K562 (cell line): ENCODE data around the gene RDH13. TPM values are rescaled to one million over a fixed set of nuclear protein-coding genes. Genes with fewer than 3 reads are reported as not detected.

Source experiments
- ATF7 ChIP-seq: fragments of 450-650 bp; IDR thresholded peaks from 2 replicates; pipeline ENCODE4 v1.7.1; 2014; ENCODE audit warnings: mild to moderate bottlenecking, moderate library complexity
- BRF2 ChIP-seq: IDR thresholded peaks from 3 replicates; pipeline ENCODE4 v1.6.1; 2011; ENCODE audit warnings: borderline replicate concordance, mild to moderate bottlenecking; ENCODE audit not compliant: insufficient read length, insufficient read depth
- COPS2 ChIP-seq: fragments of 450-650 bp; conservative IDR thresholded peaks from 2 replicates; pipeline ENCODE4 v1.6.1; 2016; ENCODE audit warnings: mild to moderate bottlenecking, moderate library complexity
- E2F5 ChIP-seq: sonication (generic); formaldehyde crosslinking; IDR thresholded peaks from 2 replicates; pipeline ENCODE4 v1.8.0; 2022; ENCODE audit warnings: mild to moderate bottlenecking, missing genetic modification reagents
- ESRRA ChIP-seq: fragments of 450-650 bp; IDR thresholded peaks from 2 replicates; pipeline ENCODE4 v1.6.1; 2014; ENCODE audit warnings: low read depth, mild to moderate bottlenecking, moderate library complexity, borderline replicate concordance
- FOXP1 ChIP-seq: sonication (generic); formaldehyde crosslinking; IDR thresholded peaks from 2 replicates; pipeline ENCODE4 v1.8.0; 2022; ENCODE audit warnings: mild to moderate bottlenecking, missing genetic modification reagents
- KAT2B ChIP-seq: IDR thresholded peaks from one replicate; pipeline ENCODE4 v1.6.1; 2012; ENCODE audit warnings: low read depth, mild to moderate bottlenecking, control low read depth, inconsistent platforms, low read length, moderate library complexity
- MTA1 ChIP-seq: fragments of 450-650 bp; IDR thresholded peaks from 2 replicates; pipeline ENCODE4 v1.6.1; 2017; ENCODE audit warnings: borderline replicate concordance
- MYBL2 ChIP-seq, 2 experiments: fragments of 450-650 bp in 1 of 2; sonication (generic) in 1 of 2; formaldehyde crosslinking in 1 of 2; IDR thresholded peaks; 2 replicates each; pipeline versions ENCODE4 v1.6.1 to v1.8.1; 2017 to 2022; ENCODE audit warnings: borderline replicate concordance in 1 of 2, inconsistent platforms in 1 of 2, low read depth in 1 of 2, mild to moderate bottlenecking in 1 of 2, missing genetic modification reagents in 1 of 2, moderate library complexity in 1 of 2
- MYNN ChIP-seq, 2 experiments: sonication (generic); formaldehyde crosslinking in 1 of 2; IDR thresholded peaks; 2 replicates each; pipeline versions ENCODE4 v1.5.0 to v1.6.1; 2016 to 2020; ENCODE audit warnings: antibody characterized with exemption in 1 of 2, missing genetic modification reagents in 1 of 2
- RAD21 ChIP-seq, 2 experiments: fragments of 250-450 bp in 1 of 2; fragments of 450-650 bp in 1 of 2; sonication (Bioruptor Pico) in 1 of 2; formaldehyde crosslinking in 1 of 2; IDR thresholded peaks in 1 of 2; conservative IDR thresholded peaks in 1 of 2; 2 replicates each; pipeline versions ENCODE4 v1.4.0 to v1.8.0; 2020 to 2022; ENCODE audit warnings: mild to moderate bottlenecking in 2 of 2, moderate library complexity in 1 of 2
- RUNX1 ChIP-seq: sonication (generic); IDR thresholded peaks from 2 replicates; pipeline ENCODE4 v1.6.1; 2016; ENCODE audit warnings: antibody characterized with exemption, low read depth
- SAFB2 ChIP-seq: fragments of 200-400 bp; formaldehyde crosslinking; IDR thresholded peaks from 2 replicates; pipeline ENCODE4 v1.6.1; 2018; ENCODE audit warnings: borderline replicate concordance, low read length, low read depth, moderate library complexity; ENCODE audit not compliant: severe bottlenecking
- SUPT5H ChIP-seq: fragments of 450-650 bp; IDR thresholded peaks from 2 replicates; pipeline ENCODE4 v1.6.1; 2016
- XRCC3 ChIP-seq: fragments of 450-650 bp; IDR thresholded peaks from 2 replicates; pipeline ENCODE4 v1.6.1; 2017; ENCODE audit warnings: mild to moderate bottlenecking, moderate library complexity
- ZBTB12 ChIP-seq: fragments of 250-450 bp; sonication (Bioruptor Pico); IDR thresholded peaks from 2 replicates; pipeline ENCODE4 v1.4.0; 2020
- ZFPM2 ChIP-seq: fragments of 250-450 bp; sonication (Bioruptor Pico); IDR thresholded peaks from 2 replicates; pipeline ENCODE4 v1.5.1; 2022; ENCODE audit warnings: mild to moderate bottlenecking
- ZNF175 ChIP-seq: fragments of 200-800 bp; sonication (Bioruptor generic); IDR thresholded peaks from 2 replicates; pipeline ENCODE4 v1.6.1; 2016; ENCODE audit warnings: low read depth, mild to moderate bottlenecking, missing genetic modification characterization, missing compliant biosample characterization
- polyA plus RNA-seq, 8 experiments: library from polyadenylated mRNA; depleted of rRNA in 4 of 8; stranded (reverse) in 5 of 8; unstranded in 3 of 8; fragments of >200 nt; fragmentation: Nextera tagmentation in 2 of 8; fragmentation: Illumina TruSeq in 1 of 8; extraction: Ambion mirVana in 2 of 8; extraction: Trizol in 1 of 8; gene quantifications; 2 replicates each; pipeline versions ENCODE4 v1.2.1 to v1.2.3, GENCODE V29; 2011 to 2014; ENCODE audit warnings: inconsistent platforms in 1 of 8, missing spikeins in 1 of 8
- total RNA-seq, 7 experiments: library from RNA; depleted of rRNA in 6 of 7; stranded (reverse); fragments of >200 nt in 6 of 7; fragmentation: Illumina TruSeq in 2 of 7; extraction: Trizol in 2 of 7; gene quantifications; 2 replicates each; pipeline versions ENCODE4 v1.2.1 to v1.2.3, GENCODE V29; 2011 to 2021; ENCODE audit warnings: low replicate concordance in 1 of 7
- TF ChIP-seq, protein P1 (sequence below): fragments of 250-450 bp; sonication (Bioruptor Pico); IDR thresholded peaks from 2 replicates; pipeline ENCODE4 v1.4.0; 2020; ENCODE audit warnings: mild to moderate bottlenecking, moderate library complexity, borderline replicate concordance

The RDH13 gene
- total and polyA plus RNA-seq, 9 of the 15 experiments (the other 6 are each of a cell fraction or from before 2014, with no cell fraction given), result 7.5 to 70.3 (median 39.5) TPM

DNA sequence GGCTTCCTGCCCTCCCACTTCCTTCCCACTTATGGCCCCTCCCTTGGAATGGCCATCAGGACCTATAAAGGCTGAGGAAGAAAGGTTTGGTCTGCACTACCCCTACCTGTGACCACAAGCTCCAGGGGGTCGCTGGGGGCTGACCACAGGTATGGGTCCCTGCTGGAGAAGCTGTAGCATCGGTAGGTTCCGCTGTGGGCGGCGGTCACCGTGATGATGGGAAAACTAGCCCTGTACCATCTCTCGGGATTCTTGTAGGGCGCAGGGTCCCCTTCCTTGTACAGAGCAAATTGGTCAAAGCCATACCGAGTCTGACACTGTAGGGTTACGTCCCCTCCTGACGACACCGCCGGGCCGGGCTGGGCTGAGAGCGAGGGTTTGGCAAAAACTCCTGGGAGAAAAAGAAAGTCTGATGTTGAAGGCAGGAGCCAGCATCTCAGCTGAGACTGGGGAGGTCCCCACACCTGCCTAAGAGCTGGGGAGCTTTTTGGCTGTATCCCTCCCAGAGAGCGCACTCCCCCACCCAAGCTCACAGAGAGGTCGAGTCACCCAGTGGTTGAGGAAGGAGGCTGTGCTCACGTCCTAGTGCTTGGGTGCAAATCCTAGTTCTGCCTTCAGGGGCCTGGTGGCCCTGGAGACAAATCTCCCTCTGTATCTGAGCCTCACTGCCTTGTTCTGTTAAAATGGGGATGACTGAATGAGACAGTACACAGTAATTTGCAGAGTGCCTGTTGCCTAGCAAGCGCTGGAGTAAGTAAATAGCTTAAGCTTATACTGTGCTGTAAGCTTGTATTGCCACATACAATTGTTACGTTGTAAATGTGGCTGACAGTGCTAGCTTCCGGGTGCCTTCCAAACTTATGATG, 35.2 kb downstream of the RDH13 start (continued):
- TF ChIP-seq, protein P1, sequence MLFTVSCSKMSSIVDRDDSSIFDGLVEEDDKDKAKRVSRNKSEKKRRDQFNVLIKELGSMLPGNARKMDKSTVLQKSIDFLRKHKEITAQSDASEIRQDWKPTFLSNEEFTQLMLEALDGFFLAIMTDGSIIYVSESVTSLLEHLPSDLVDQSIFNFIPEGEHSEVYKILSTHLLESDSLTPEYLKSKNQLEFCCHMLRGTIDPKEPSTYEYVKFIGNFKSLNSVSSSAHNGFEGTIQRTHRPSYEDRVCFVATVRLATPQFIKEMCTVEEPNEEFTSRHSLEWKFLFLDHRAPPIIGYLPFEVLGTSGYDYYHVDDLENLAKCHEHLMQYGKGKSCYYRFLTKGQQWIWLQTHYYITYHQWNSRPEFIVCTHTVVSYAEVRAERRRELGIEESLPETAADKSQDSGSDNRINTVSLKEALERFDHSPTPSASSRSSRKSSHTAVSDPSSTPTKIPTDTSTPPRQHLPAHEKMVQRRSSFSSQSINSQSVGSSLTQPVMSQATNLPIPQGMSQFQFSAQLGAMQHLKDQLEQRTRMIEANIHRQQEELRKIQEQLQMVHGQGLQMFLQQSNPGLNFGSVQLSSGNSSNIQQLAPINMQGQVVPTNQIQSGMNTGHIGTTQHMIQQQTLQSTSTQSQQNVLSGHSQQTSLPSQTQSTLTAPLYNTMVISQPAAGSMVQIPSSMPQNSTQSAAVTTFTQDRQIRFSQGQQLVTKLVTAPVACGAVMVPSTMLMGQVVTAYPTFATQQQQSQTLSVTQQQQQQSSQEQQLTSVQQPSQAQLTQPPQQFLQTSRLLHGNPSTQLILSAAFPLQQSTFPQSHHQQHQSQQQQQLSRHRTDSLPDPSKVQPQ (CRISPR knock-in tag), result no peak
- TF ChIP-seq ATF7 (peak; percentile 56; the same call in 1 of the 2 replicates), ZBTB12 (CRISPR knock-in tag) (no peak), ZNF175 (CRISPR knock-in tag) (no peak), ESRRA (no peak), ZFPM2 (CRISPR knock-in tag) (no peak), KAT2B (no peak), SAFB2 (no peak), MYNN (IDR thresholded peaks at IDR 0.05) (no peak; the same call in 1 of the 2 replicates), MYNN (CRISPR knock-in tag; IDR thresholded peaks at IDR 0.05) (no peak), SUPT5H (peak; percentile 88), MTA1 (no peak), FOXP1 (no peak), E2F5 (CRISPR knock-in tag) (0 out of 2 replicates have a peak, but pooled peaks have one; percentile 65), BRF2 (no peak), XRCC3 (no peak), RUNX1 (no peak), MYBL2 (IDR thresholded peaks at IDR 0.05; ENCODE audit: low read depth) (no peak), MYBL2 (CRISPR knock-in tag; IDR thresholded peaks at IDR 0.05; ENCODE audit: borderline replicate concordance) (no peak), COPS2 (no peak), RAD21 (CRISPR knock-in tag; conservative IDR thresholded peaks at IDR 0.05 in 1 of 2, IDR thresholded peaks at IDR 0.05 in 1 of 2) (peak in 1 of 2 experiments; percentile 6; a peak in 1 of 4 replicates)
